ENCODE data around the gene ELK4. TPM values are rescaled to one million over a fixed set of nuclear protein-coding genes. Genes with fewer than 3 reads are reported as not detected.

The ELK4 gene
- total and polyA plus RNA-seq, 2 of the 13 experiments (the other 11 are each of a cell fraction or from before 2014, with no cell fraction given) = 8.3 to 13.1 TPM

DNA sequence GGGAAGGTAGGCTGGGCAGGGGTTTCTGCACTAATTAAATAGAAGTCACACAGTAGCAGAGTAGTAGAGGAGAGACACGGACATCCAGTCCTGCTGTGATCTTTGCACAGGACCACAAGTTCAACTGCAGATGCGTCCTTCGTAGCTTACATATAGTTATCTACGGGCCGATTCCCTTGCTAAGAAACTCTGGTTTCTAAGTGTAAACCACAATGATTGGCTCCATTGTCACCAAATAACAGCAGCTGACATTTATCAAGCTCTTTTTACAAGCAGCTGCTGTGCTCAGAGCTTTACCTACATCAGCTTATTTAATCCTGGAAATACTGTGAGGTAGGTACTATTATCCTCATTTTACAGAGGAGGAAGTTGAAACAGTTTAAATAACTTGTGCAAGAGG, 45.4 kb upstream of the ELK4 start:
- H3K79me2 ChIP-seq (ENCODE audit: insufficient read depth, low read length) = no peaks in the 10 kb centered on the region
- no peaks in the 10 kb centered on the region for H4K20me1 ChIP-seq (ENCODE audit: insufficient read depth, low read length)
- peak overlapping the region; percentile 59 for H3K4me2 ChIP-seq (ENCODE audit: low read depth, low read length)
- H3K4me1 ChIP-seq (ENCODE audit: insufficient read depth, low read length) = peaks cover 84% of the 10 kb centered on the region
- BruUV-seq (replicated peaks) = no TSS peak
- no peak overlapping the region for H2AFZ ChIP-seq (ENCODE audit: low read length)
- H3K27me3 ChIP-seq (ENCODE audit: control insufficient read depth in 1 of 2, insufficient read depth in 2 of 2, low read length in 2 of 2) = no peaks in the 10 kb centered on the region; a peak in 1 of 5 replicates
- no peaks in the 10 kb centered on the region; a peak in 1 of 5 replicates for H3K36me3 ChIP-seq (replicated peaks in 1 of 2; ENCODE audit: control insufficient read depth in 1 of 2, insufficient read depth in 2 of 2, low read length in 2 of 2)
- POLR2A ChIA-PET = interaction anchor here (0.7 to 4.0 kb wide), 8 partner anchors 8 to 72 kb away, joined by 3 to 16 read pairs (median 3); no protein-coding TSS in a partner anchor
- no peaks in the 10 kb centered on the region for H3K9me3 ChIP-seq (ENCODE audit: low read length)
- H3K4me3 ChIP-seq (replicated peaks in 1 of 3; ENCODE audit: insufficient read depth in 1 of 3, low read depth in 2 of 3, low read length in 3 of 3) = peak overlapping the region; percentile 7 to 45 (median 25); a peak in 4 of 6 replicates
- peak; percentile 48 for DNase-seq (ENCODE audit: low spot score)
- peak; percentile 47 for ATAC-seq
- intact Hi-C loops (cut with micrococcal nuclease; ENCODE audit: unreplicated experiment) = loop anchor here (2.0 kb wide), 1 partner anchor 384 kb away; no protein-coding TSS in a partner anchor
- H3K27ac ChIP-seq (ENCODE audit: extremely low read length, insufficient read depth, low read length) = peak overlapping the region; percentile 44
- CTCF ChIA-PET (ENCODE audit: low intra/inter-chr PET ratio, low total read pairs) = no interaction called here
- H3K9ac ChIP-seq (ENCODE audit: insufficient read depth, low read depth, low read length) = no peak overlapping the region
- in situ Hi-C loops (cut with HindIII; ENCODE audit: extremely low pct_ligation_motif_present, low pct_unique_long_range_greater_than_20kb) = no loop called here
- FAIRE-seq = peak; percentile 86
- WGBS (ENCODE audit: low lambda C conversion rate) = 0% methylated on average over 5 of the region's 5 CpGs
- TF ChIP-seq ELF1 (CRISPR knock-in tag; IDR thresholded peaks at IDR 0.05) (no peak), SP1 (IDR thresholded peaks at IDR 0.05) (no peak), SP1 (CRISPR knock-in tag; IDR thresholded peaks at IDR 0.05) (no peak), BCL3 (CRISPR knock-in tag; IDR thresholded peaks at IDR 0.05) (no peak), ZNF343 (CRISPR knock-in tag; IDR thresholded peaks at IDR 0.05) (no peak), AFF4 (CRISPR knock-in tag; IDR thresholded peaks at IDR 0.05) (no peak), MTA3 (CRISPR knock-in tag; IDR thresholded peaks at IDR 0.05) (no peak), PHB2 (IDR thresholded peaks at IDR 0.05; ENCODE audit: partially characterized antibody) (no peak), ZMYM2 (CRISPR knock-in tag; IDR thresholded peaks at IDR 0.05) (no peak), CREB1 (IDR thresholded peaks at IDR 0.05) (no peak), CREB1 (CRISPR knock-in tag; IDR thresholded peaks at IDR 0.05) (peak; percentile 39), BORCS8-MEF2B (CRISPR knock-in tag; IDR thresholded peaks at IDR 0.05) (no peak), ZBTB7A (CRISPR knock-in tag; IDR thresholded peaks at IDR 0.05) (peak; percentile 12; the same call in 1 of the 2 replicates), ZNF33A (CRISPR knock-in tag; IDR thresholded peaks at IDR 0.05; ENCODE audit: borderline replicate concordance) (no peak), RBM39 (IDR thresholded peaks at IDR 0.05; ENCODE audit: low read depth, low read length, poor library complexity, severe bottlenecking) (no peak), SMAD1 (CRISPR knock-in tag; IDR thresholded peaks at IDR 0.05; ENCODE audit: borderline replicate concordance, low read depth) (no peak), ZNF232 (CRISPR knock-in tag; IDR thresholded peaks at IDR 0.05; ENCODE audit: borderline replicate concordance) (no peak), SAP130 (CRISPR knock-in tag; IDR thresholded peaks at IDR 0.05; ENCODE audit: low read depth) (0 out of 2 replicates have a peak, but pooled peaks have one; percentile 19), TAF1 (CRISPR knock-in tag; IDR thresholded peaks at IDR 0.05) (no peak), POLR2A (IDR thresholded peaks at IDR 0.05; ENCODE audit: insufficient read depth in 1 of 2, low read depth in 2 of 2, low read length in 2 of 2) (no peak)
- TF ChIP-seq, protein P1, sequence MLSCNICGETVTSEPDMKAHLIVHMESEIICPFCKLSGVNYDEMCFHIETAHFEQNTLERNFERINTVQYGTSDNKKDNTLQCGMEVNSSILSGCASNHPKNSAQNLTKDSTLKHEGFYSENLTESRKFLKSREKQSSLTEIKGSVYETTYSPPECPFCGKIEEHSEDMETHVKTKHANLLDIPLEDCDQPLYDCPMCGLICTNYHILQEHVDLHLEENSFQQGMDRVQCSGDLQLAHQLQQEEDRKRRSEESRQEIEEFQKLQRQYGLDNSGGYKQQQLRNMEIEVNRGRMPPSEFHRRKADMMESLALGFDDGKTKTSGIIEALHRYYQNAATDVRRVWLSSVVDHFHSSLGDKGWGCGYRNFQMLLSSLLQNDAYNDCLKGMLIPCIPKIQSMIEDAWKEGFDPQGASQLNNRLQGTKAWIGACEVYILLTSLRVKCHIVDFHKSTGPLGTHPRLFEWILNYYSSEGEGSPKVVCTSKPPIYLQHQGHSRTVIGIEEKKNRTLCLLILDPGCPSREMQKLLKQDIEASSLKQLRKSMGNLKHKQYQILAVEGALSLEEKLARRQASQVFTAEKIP (CRISPR knock-in tag; IDR thresholded peaks at IDR 0.05; ENCODE audit: borderline replicate concordance) = no peak
